ENCODE results near the gene SORL1-AS1.

The SORL1-AS1 gene

DNA sequence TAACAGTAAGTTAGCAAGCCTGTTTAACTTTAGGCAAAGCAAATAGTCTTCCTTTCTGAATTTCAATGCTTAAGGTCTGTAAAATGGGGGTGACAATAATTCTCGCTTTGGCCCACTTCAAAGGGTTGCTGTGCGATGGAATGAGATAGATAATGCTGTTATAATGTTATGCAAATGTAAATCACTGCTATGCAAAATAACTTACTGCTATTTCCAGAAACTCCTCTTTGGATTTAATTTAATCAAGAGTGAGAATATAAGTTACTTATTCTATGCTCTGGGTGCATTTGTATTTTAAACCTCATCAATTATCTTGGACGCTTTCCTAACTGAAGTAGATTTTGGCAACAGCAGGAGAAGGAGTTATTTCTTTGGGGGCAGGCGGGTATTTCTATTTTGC lies 4.8 kb downstream of the SORL1-AS1 start:
- WGBS (ENCODE audit: extremely low coverage, insufficient read length, low lambda C conversion rate) = no CpG with 5 or more reads among the region's 4 CpGs

More for the DNA sequence above, 4.8 kb downstream of the SORL1-AS1 start:
- H3T11ph ChIP-seq (ENCODE audit: low read length) = no peak overlapping the region
- Mint-ChIP-seq H3K4me1 (peaks cover 45 to 61% of the 10 kb centered on the region in 2 experiments), H3K27ac (no peak overlapping the region), H3K27me3 (ENCODE audit: low read depth) (peaks cover 13% of the 10 kb centered on the region), H3K36me3 (ENCODE audit: insufficient read depth in 1 of 3, low read depth in 3 of 3) (peaks cover 0 to 2% (median 0%) of the 10 kb centered on the region in 3 experiments; a peak in 1 of 7 replicates), H3K4me3 (no peak overlapping the region), H3K9me3 (no peaks in the 10 kb centered on the region)
- H4K8ac ChIP-seq (replicated peaks; ENCODE audit: insufficient read length, low read depth, low read length) = no peak overlapping the region
- H3K27me3 ChIP-seq (ENCODE audit: insufficient read depth, low read length) = no peaks in the 10 kb centered on the region
- no peak for DNase-seq
- H2BK120ac ChIP-seq (ENCODE audit: low read depth, low read length, poor library complexity, severe bottlenecking) = no peak overlapping the region
- no peak overlapping the region for H4K5ac ChIP-seq (ENCODE audit: insufficient read length, low read depth, low read length)
- H2BK20ac ChIP-seq (ENCODE audit: low read depth, low read length, poor library complexity, severe bottlenecking) = no peak overlapping the region
- H3K79me1 ChIP-seq (ENCODE audit: insufficient read depth, low read depth, low read length, poor library complexity, severe bottlenecking) = no peaks in the 10 kb centered on the region
- no peak overlapping the region for H2AFZ ChIP-seq (ENCODE audit: low read length)
- H3K27ac ChIP-seq (ENCODE audit: insufficient read length, low read depth, low read length) = no peak overlapping the region
- no peak overlapping the region for H2BK5ac ChIP-seq (ENCODE audit: insufficient read length, low read length)
- peaks cover 3% of the 10 kb centered on the region; the same call in 1 of the 2 replicates for H3K79me2 ChIP-seq (ENCODE audit: insufficient read depth, low read length)
- no peak overlapping the region for H3K9ac ChIP-seq (ENCODE audit: extremely low read depth, insufficient read length, low read length)
- H3K9me3 ChIP-seq (ENCODE audit: control insufficient read depth, low read depth, low read length) = no peaks in the 10 kb centered on the region
- no peak overlapping the region for H3K14ac ChIP-seq (ENCODE audit: insufficient read depth, low read length)
- no peak overlapping the region for H2AK5ac ChIP-seq (ENCODE audit: insufficient read length, low read length)
- no peak overlapping the region for H2BK12ac ChIP-seq (ENCODE audit: insufficient read length, low read depth, low read length)
- TF ChIP-seq, protein P1, sequence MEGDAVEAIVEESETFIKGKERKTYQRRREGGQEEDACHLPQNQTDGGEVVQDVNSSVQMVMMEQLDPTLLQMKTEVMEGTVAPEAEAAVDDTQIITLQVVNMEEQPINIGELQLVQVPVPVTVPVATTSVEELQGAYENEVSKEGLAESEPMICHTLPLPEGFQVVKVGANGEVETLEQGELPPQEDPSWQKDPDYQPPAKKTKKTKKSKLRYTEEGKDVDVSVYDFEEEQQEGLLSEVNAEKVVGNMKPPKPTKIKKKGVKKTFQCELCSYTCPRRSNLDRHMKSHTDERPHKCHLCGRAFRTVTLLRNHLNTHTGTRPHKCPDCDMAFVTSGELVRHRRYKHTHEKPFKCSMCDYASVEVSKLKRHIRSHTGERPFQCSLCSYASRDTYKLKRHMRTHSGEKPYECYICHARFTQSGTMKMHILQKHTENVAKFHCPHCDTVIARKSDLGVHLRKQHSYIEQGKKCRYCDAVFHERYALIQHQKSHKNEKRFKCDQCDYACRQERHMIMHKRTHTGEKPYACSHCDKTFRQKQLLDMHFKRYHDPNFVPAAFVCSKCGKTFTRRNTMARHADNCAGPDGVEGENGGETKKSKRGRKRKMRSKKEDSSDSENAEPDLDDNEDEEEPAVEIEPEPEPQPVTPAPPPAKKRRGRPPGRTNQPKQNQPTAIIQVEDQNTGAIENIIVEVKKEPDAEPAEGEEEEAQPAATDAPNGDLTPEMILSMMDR (conservative IDR thresholded peaks at IDR 0.05) = no peak
- no peak overlapping the region for H3K4me2 ChIP-seq (ENCODE audit: insufficient read depth, insufficient read length, low read length)
- no peak overlapping the region for H4K91ac ChIP-seq (ENCODE audit: insufficient read length, low read depth, low read length)
- no peak overlapping the region for H3K23ac ChIP-seq (ENCODE audit: insufficient read length, low read depth, low read length)
- peaks cover 6% of the 10 kb centered on the region for H3K23me2 ChIP-seq (ENCODE audit: insufficient read length, low read depth, low read length, poor library complexity, severe bottlenecking)
- peaks cover 5% of the 10 kb centered on the region; the same call in 1 of the 2 replicates for H3K4me1 ChIP-seq (ENCODE audit: insufficient read depth, low read length)
- H3K56ac ChIP-seq (ENCODE audit: insufficient read length, low read depth, low read length) = no peak overlapping the region
- no peak overlapping the region for H3K18ac ChIP-seq (ENCODE audit: insufficient read length, low read depth, low read length)
- H3K4ac ChIP-seq (ENCODE audit: low read depth, low read length) = no peak overlapping the region
- H4K20me1 ChIP-seq (ENCODE audit: control insufficient read depth, insufficient read depth, insufficient read length) = no peaks in the 10 kb centered on the region
- no peak overlapping the region for H2BK15ac ChIP-seq (ENCODE audit: low read depth, low read length)
